WI38 (cell line): ENCODE results near the gene STK39.

Experiments
- H3K4me3 ChIP-seq: 2 replicates; pipeline ENCODE4 v1.5.1; 2011; ENCODE audit warnings: low read depth, mild to moderate bottlenecking, control low read depth, low read length
- CTCF ChIP-seq: IDR thresholded peaks from 2 replicates; pipeline ENCODE4 v1.5.1; 2012; ENCODE audit warnings: low read depth, mild to moderate bottlenecking, control low read depth, low read length

STK39 gene

GRCh38 chr2:168032091-168032490 lies 215.3 kb downstream of the STK39 start:
- no peak overlapping the region for H3K4me3 ChIP-seq
- no peak for TF ChIP-seq CTCF

GRCh38 chr2:168030862-168031624 lies 216.4 kb downstream of the STK39 start:
- no peak overlapping the region for H3K4me3 ChIP-seq
- no peak for TF ChIP-seq CTCF

- TF ChIP-seq CTCF, result no peak
Observed at GRCh38 chr2:168029071-168029470, 218.3 kb downstream of the STK39 start.

GRCh38 chr2:168028362-168028761 lies 219.0 kb downstream of the STK39 start:
- TF ChIP-seq CTCF, result no peak
- H3K4me3 ChIP-seq, result no peak overlapping the region

More at GRCh38 chr2:168029071-168029470, 218.3 kb downstream of the STK39 start:
- no peak overlapping the region for H3K4me3 ChIP-seq

GRCh38 chr2:168025487-168026202 lies 221.8 kb downstream of the STK39 start:
- no peak for TF ChIP-seq CTCF
- no peak overlapping the region for H3K4me3 ChIP-seq

GRCh38 chr2:168024459-168024858 lies 222.9 kb downstream of the STK39 start:
- TF ChIP-seq CTCF, result no peak
- no peak overlapping the region for H3K4me3 ChIP-seq

- no peak for TF ChIP-seq CTCF
- H3K4me3 ChIP-seq, result no peak overlapping the region
Observed at GRCh38 chr2:168021800-168022587, 225.4 kb downstream of the STK39 start.
